ENCODE results near the gene UBE2E1. TPM values are rescaled to one million over a fixed set of nuclear protein-coding genes. Genes with fewer than 3 reads are reported as not detected.

The UBE2E1 gene
- total RNA-seq, 5 donors from 2014 or later (not counting 1 experiment from before 2014, with no cell fraction given), result 39.1 to 71.8 (median 51.6) TPM

DNA sequence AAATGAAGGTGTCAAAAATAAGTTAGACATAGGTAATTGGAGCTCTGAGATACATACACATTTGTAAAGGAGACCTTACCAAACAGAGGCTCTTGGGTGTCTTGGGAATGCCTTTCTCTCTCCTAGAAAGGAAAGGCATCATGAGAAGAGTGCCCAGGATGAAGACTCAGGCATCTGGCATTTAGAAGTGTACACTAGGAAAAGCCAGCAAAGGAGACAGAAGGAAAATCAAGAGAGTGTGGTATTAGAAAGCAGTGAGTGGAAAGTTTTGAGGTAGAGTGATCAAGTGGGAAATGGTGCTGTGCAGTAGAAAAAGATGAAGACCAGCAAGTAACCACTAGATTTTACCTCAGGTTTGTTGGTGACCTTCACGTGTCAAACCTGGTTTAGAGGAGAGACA, 16.1 kb downstream of the UBE2E1 start:
- Histone ChIP-seq H3K27me3 (replicated peaks in 1 of 2; ENCODE audit: control insufficient read depth in 2 of 2, extremely low read depth in 1 of 2, insufficient read depth in 2 of 2, low read length in 1 of 2) (no peaks in the 10 kb centered on the region), H3K9me3 (no peaks in the 10 kb centered on the region), H3K4me1 (ENCODE audit: control insufficient read depth in 1 of 2, extremely low read depth in 1 of 2, insufficient read depth in 2 of 2, low read length in 2 of 2) (peaks cover 0 to 3% of the 10 kb centered on the region in 2 experiments), H3K4me3 (ENCODE audit: control insufficient read depth in 1 of 2, extremely low read depth in 1 of 2, low read length in 1 of 2) (no peak overlapping the region), H3K27ac (ENCODE audit: low read length) (no peak overlapping the region), H3K36me3 (ENCODE audit: control insufficient read depth in 2 of 2, extremely low read depth in 1 of 2, insufficient read depth in 1 of 2, low read length in 1 of 2) (no peaks in the 10 kb centered on the region)
- ATAC-seq (replicated peaks in 1 of 4) (no peak), DNase-seq (no peak)
- peaks cover 74 to 78% (median 74%) of the 10 kb centered on the region in 3 donors for H3K4me1 Mint-ChIP-seq
- no peak overlapping the region for H3K4me3 Mint-ChIP-seq
- peaks cover 24% of the 10 kb centered on the region for H3K36me3 Mint-ChIP-seq
- no peaks in the 10 kb centered on the region for H3K27me3 Mint-ChIP-seq
- no CpG with 5 or more reads among the region's 1 CpG for WGBS (ENCODE audit: insufficient coverage)
- CTCF ChIA-PET, result no interaction called here
- POLR2A ChIA-PET, result no interaction called here
- H3K9me3 Mint-ChIP-seq, result no peaks in the 10 kb centered on the region
- H3K27ac Mint-ChIP-seq, result no peak overlapping the region

- peaks cover 73 to 81% (median 73%) of the 10 kb centered on the region in 3 donors for H3K4me1 Mint-ChIP-seq
- no peaks in the 10 kb centered on the region for H3K27me3 Mint-ChIP-seq
- Histone ChIP-seq H3K4me3 (ENCODE audit: control insufficient read depth in 1 of 2, extremely low read depth in 1 of 2, low read length in 1 of 2) (no peak overlapping the region), H3K4me1 (ENCODE audit: control insufficient read depth in 1 of 2, extremely low read depth in 1 of 2, insufficient read depth in 2 of 2, low read length in 2 of 2) (peaks cover 0 to 3% of the 10 kb centered on the region in 2 experiments), H3K27ac (ENCODE audit: low read length) (no peak overlapping the region), H3K36me3 (ENCODE audit: control insufficient read depth in 2 of 2, extremely low read depth in 1 of 2, insufficient read depth in 1 of 2, low read length in 1 of 2) (no peaks in the 10 kb centered on the region), H3K9me3 (no peaks in the 10 kb centered on the region), H3K27me3 (replicated peaks in 1 of 2; ENCODE audit: control insufficient read depth in 2 of 2, extremely low read depth in 1 of 2, insufficient read depth in 2 of 2, low read length in 1 of 2) (no peaks in the 10 kb centered on the region)
- H3K4me3 Mint-ChIP-seq, result no peak overlapping the region
- H3K9me3 Mint-ChIP-seq, result no peaks in the 10 kb centered on the region
- no peak for ATAC-seq (replicated peaks in 1 of 4)
- no peak overlapping the region for H3K27ac Mint-ChIP-seq
- no CpG with 5 or more reads among the region's 7 CpGs for WGBS (ENCODE audit: insufficient coverage)
- H3K36me3 Mint-ChIP-seq, result peaks cover 22% of the 10 kb centered on the region
- CTCF ChIA-PET, result no interaction called here
- DNase-seq, result no peak
- POLR2A ChIA-PET, result no interaction called here
Observed at GRCh38 chr3:23822559-23822958, 16.8 kb downstream of the UBE2E1 start.

DNA sequence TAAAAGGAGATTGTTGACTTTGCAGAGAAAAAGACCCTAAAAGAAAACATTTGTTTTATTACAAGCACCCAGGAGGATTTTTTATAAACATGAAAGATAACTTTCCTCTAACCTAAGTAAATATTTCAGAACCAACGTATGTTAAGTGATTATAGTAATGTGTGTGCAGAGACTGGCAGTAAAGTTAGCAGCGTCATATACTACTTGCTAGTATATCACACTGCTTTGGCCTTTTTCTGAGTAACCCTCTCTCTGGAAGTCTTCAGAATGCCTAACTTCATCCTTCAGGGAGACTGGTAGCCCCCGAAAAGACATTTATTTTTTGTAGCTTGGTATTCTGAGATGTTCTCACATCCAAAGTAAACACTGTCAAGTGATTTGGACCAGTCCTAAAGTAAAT, 17.9 kb downstream of the UBE2E1 start:
- no peaks in the 10 kb centered on the region for H3K9me3 ChIP-seq
- ChIA-PET CTCF (no interaction called here), POLR2A (no interaction called here)
- peaks cover 0 to 3% of the 10 kb centered on the region in 2 experiments for H3K4me1 ChIP-seq (ENCODE audit: control insufficient read depth in 1 of 2, extremely low read depth in 1 of 2, insufficient read depth in 2 of 2, low read length in 2 of 2)
- DNase-seq (no peak), ATAC-seq (replicated peaks in 1 of 4) (no peak)
- Mint-ChIP-seq H3K36me3 (peaks cover 13% of the 10 kb centered on the region), H3K4me3 (no peak overlapping the region), H3K27ac (no peak overlapping the region), H3K27me3 (no peaks in the 10 kb centered on the region), H3K9me3 (no peaks in the 10 kb centered on the region), H3K4me1 (peaks cover 67 to 79% (median 70%) of the 10 kb centered on the region in 3 donors)
- no peak overlapping the region for H3K4me3 ChIP-seq (ENCODE audit: control insufficient read depth in 1 of 2, extremely low read depth in 1 of 2, low read length in 1 of 2)
- H3K27me3 ChIP-seq (replicated peaks in 1 of 2; ENCODE audit: control insufficient read depth in 2 of 2, extremely low read depth in 1 of 2, insufficient read depth in 2 of 2, low read length in 1 of 2), result no peaks in the 10 kb centered on the region
- no CpG with 5 or more reads among the region's 3 CpGs for WGBS (ENCODE audit: insufficient coverage)
- no peak overlapping the region for H3K27ac ChIP-seq (ENCODE audit: low read length)
- no peaks in the 10 kb centered on the region for H3K36me3 ChIP-seq (ENCODE audit: control insufficient read depth in 2 of 2, extremely low read depth in 1 of 2, insufficient read depth in 1 of 2, low read length in 1 of 2)

- Histone ChIP-seq H3K9me3 (no peaks in the 10 kb centered on the region), H3K36me3 (ENCODE audit: control insufficient read depth in 2 of 2, extremely low read depth in 1 of 2, insufficient read depth in 1 of 2, low read length in 1 of 2) (no peaks in the 10 kb centered on the region), H3K27me3 (replicated peaks in 1 of 2; ENCODE audit: control insufficient read depth in 2 of 2, extremely low read depth in 1 of 2, insufficient read depth in 2 of 2, low read length in 1 of 2) (no peaks in the 10 kb centered on the region), H3K4me3 (ENCODE audit: control insufficient read depth in 1 of 2, extremely low read depth in 1 of 2, low read length in 1 of 2) (no peak overlapping the region), H3K4me1 (ENCODE audit: control insufficient read depth in 1 of 2, extremely low read depth in 1 of 2, insufficient read depth in 2 of 2, low read length in 2 of 2) (peaks cover 0 to 3% of the 10 kb centered on the region in 2 experiments), H3K27ac (ENCODE audit: low read length) (no peak overlapping the region)
- Mint-ChIP-seq H3K4me3 (no peak overlapping the region), H3K27ac (no peak overlapping the region), H3K9me3 (no peaks in the 10 kb centered on the region), H3K27me3 (no peaks in the 10 kb centered on the region), H3K4me1 (peaks cover 71 to 80% (median 71%) of the 10 kb centered on the region in 3 donors), H3K36me3 (peaks cover 6% of the 10 kb centered on the region)
- ChIA-PET CTCF (interaction anchor here in 1 of 2 donors (0.5 kb wide), 1 partner anchor 723 kb away, joined by 3 read pairs; no protein-coding TSS in a partner anchor), POLR2A (no interaction called here)
- ATAC-seq (replicated peaks in 1 of 4) (no peak), DNase-seq (no peak)
- WGBS (ENCODE audit: insufficient coverage), result 100% methylated on average over 1 of the region's 5 CpGs
Observed at GRCh38 chr3:23824699-23825444, 19.1 kb downstream of the UBE2E1 start.

DNA sequence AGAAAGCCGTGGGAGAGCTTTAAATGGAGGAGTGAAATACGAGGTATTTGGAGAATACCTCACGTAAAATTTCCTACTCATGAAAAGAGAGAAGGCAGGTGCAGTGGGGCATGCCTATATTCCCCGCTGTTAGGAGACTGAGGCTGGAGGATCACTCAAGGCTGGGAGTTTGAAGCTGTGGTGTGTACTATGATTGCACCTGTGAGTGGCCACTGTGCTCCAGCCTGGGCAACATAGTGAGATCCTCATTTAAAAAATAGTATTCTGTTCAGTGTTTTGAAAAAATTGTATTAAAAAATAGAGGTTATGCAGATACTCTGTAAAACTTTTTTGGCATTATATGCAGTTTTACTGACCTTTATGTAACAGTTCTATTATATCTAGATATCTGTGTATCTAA, 20.0 kb downstream of the UBE2E1 start:
- Mint-ChIP-seq H3K4me3 (no peak overlapping the region), H3K27ac (no peak overlapping the region), H3K36me3 (peaks cover 5% of the 10 kb centered on the region), H3K9me3 (no peaks in the 10 kb centered on the region), H3K27me3 (no peaks in the 10 kb centered on the region), H3K4me1 (peaks cover 71 to 80% (median 74%) of the 10 kb centered on the region in 3 donors)
- Histone ChIP-seq H3K27ac (ENCODE audit: low read length) (no peak overlapping the region), H3K36me3 (ENCODE audit: control insufficient read depth in 2 of 2, extremely low read depth in 1 of 2, insufficient read depth in 1 of 2, low read length in 1 of 2) (no peaks in the 10 kb centered on the region), H3K9me3 (no peaks in the 10 kb centered on the region), H3K4me1 (ENCODE audit: control insufficient read depth in 1 of 2, extremely low read depth in 1 of 2, insufficient read depth in 2 of 2, low read length in 2 of 2) (peaks cover 0 to 3% of the 10 kb centered on the region in 2 experiments), H3K27me3 (replicated peaks in 1 of 2; ENCODE audit: control insufficient read depth in 2 of 2, extremely low read depth in 1 of 2, insufficient read depth in 2 of 2, low read length in 1 of 2) (no peaks in the 10 kb centered on the region), H3K4me3 (ENCODE audit: control insufficient read depth in 1 of 2, extremely low read depth in 1 of 2, low read length in 1 of 2) (no peak overlapping the region)
- ChIA-PET CTCF (interaction anchor here in 1 of 2 donors (0.7 kb wide), 1 partner anchor 10 kb away, joined by 3 read pairs; no protein-coding TSS in a partner anchor), POLR2A (no interaction called here)
- 93% methylated on average over 3 of the region's 4 CpGs for WGBS (ENCODE audit: insufficient coverage)
- ATAC-seq (replicated peaks in 1 of 4) (no peak), DNase-seq (no peak)

DNA sequence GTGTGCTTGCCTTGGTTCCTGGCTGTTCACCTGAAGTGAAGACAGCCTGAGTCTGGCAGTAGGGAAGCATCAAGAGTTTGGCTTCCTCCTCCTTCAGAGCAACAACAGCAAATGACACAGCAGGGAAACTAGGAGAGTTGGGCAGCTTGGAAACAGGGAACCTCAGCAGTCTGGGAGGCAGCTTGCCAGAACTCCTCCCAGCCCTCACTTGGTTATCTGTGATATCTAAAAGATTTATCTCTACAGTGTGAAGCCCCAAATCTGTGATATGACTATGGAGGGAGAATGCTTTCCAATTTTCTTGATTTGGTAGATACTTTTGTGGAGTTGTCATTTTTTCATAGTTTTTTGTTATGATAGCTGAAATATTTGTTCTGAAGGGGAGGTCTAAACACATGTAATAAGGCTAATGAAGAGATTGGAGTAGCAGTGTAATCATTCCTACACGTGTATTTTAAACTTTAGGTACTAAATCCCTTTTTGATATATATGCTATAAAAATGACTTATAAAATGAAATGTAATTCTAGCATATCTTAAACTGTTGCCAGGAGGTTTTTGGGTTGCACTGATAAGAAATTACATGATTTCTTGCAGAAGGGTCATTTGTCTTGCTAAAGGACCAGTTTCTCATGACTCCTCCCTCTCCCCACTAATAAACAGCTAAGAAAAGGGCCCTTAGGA, 20.8 kb downstream of the UBE2E1 start:
- H3K27ac Mint-ChIP-seq, result no peak overlapping the region

More for the DNA sequence above, 20.8 kb downstream of the UBE2E1 start:
- no CpG with 5 or more reads among the region's 1 CpG for WGBS (ENCODE audit: insufficient coverage)
- peaks cover 66 to 77% (median 70%) of the 10 kb centered on the region in 3 donors for H3K4me1 Mint-ChIP-seq
- Histone ChIP-seq H3K4me3 (ENCODE audit: control insufficient read depth in 1 of 2, extremely low read depth in 1 of 2, low read length in 1 of 2) (no peak overlapping the region), H3K4me1 (ENCODE audit: control insufficient read depth in 1 of 2, extremely low read depth in 1 of 2, insufficient read depth in 2 of 2, low read length in 2 of 2) (peaks cover 0 to 3% of the 10 kb centered on the region in 2 experiments), H3K27me3 (replicated peaks in 1 of 2; ENCODE audit: control insufficient read depth in 2 of 2, extremely low read depth in 1 of 2, insufficient read depth in 2 of 2, low read length in 1 of 2) (no peaks in the 10 kb centered on the region), H3K9me3 (no peaks in the 10 kb centered on the region), H3K36me3 (ENCODE audit: control insufficient read depth in 2 of 2, extremely low read depth in 1 of 2, insufficient read depth in 1 of 2, low read length in 1 of 2) (no peaks in the 10 kb centered on the region), H3K27ac (ENCODE audit: low read length) (no peak overlapping the region)
- no peaks in the 10 kb centered on the region for H3K27me3 Mint-ChIP-seq
- H3K9me3 Mint-ChIP-seq, result no peaks in the 10 kb centered on the region
- ATAC-seq (replicated peaks in 1 of 4) (no peak), DNase-seq (no peak)
- no peak overlapping the region for H3K4me3 Mint-ChIP-seq
- peaks cover 5% of the 10 kb centered on the region for H3K36me3 Mint-ChIP-seq
- POLR2A ChIA-PET, result no interaction called here
- CTCF ChIA-PET, result interaction anchor here (0.5 to 0.8 kb wide), 3 partner anchors 9 to 42 kb away, joined by 3 read pairs; no protein-coding TSS in a partner anchor

Data from T-cell (primary cell).